PC-3 (cell line): ENCODE results near the gene CACNG1.

Source experiments
- CTCF ChIP-seq: fragments of 300-600 bp; sonication (generic); conservative IDR thresholded peaks from 2 replicates; pipeline ENCODE4 v1.5.1; 2017; ENCODE audit warnings: antibody characterized with exemption, low read depth, mild to moderate bottlenecking, low read length
- EZH2 ChIP-seq: fragments of 300-600 bp; sonication (generic); IDR thresholded peaks from one replicate; pipeline ENCODE4 v1.6.1; 2017; ENCODE audit warnings: antibody characterized with exemption, mild to moderate bottlenecking, low read length; ENCODE audit not compliant: unreplicated experiment

DNA sequence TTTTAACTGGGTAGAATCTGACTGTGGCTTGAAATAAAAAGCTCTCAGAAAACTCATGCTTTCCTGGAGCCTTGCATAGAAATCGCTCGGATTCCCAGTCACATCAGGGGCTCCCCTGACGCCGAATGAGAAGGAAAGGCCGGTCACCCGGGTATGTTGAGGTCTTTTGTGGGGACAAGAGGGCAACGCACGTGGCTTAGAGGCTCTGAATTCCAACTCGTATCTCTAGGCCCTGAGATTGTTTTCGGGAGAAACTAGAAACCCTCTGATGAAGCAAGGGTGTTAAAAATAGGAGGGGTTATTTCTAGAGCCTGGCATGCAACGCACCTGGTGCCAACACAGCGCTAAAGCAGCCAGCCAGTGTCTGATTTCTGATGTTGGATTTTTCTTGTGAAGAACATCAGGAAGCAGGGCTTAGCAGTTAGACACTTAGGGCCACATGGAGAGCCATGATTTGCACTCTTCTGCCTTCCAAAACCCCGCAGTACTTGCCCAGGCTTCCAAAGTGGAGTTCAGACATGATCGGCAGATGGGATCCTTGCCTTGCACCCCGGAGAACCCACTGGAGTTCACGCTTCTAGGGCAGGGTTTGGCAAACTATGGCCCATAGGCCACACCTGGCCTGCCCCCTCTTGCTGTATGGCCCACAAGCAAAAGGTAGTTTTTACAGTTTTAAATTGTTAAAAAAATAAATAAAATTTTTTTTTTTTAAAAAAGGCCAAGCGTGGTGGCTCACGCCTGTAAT lies 12.6 kb downstream of the CACNG1 start:
- no peak for TF ChIP-seq CTCF
- no peak for TF ChIP-seq EZH2
